HFFc6 (cell line): ENCODE measurements around the gene KLHL35. TPM values are rescaled to one million over a fixed set of nuclear protein-coding genes. Genes with fewer than 3 reads are reported as not detected.

Source experiments
- DNase-seq: peaks from one replicate; pipeline ENCODE4 v3.0.0-alpha.2; 2018
- H3K27ac Mint-ChIP-seq: 2 replicates; pipeline ENCODE4 v1.8.0; 2020; ENCODE audit warnings: mild to moderate bottlenecking, mixed read lengths
- H3K27me3 Mint-ChIP-seq: 2 replicates; pipeline ENCODE4 v1.8.0; 2021; ENCODE audit warnings: mild to moderate bottlenecking, moderate library complexity, mixed read lengths; ENCODE audit not compliant: insufficient read depth
- H3K36me3 Mint-ChIP-seq: 2 replicates; pipeline ENCODE4 v1.8.0; 2021; ENCODE audit warnings: low read depth, mixed read lengths
- H3K4me1 Mint-ChIP-seq: 2 replicates; pipeline ENCODE4 v1.8.0; 2020; ENCODE audit warnings: low read depth, mixed read lengths
- H3K4me3 Mint-ChIP-seq: 2 replicates; pipeline ENCODE4 v1.8.0; 2020; ENCODE audit warnings: mild to moderate bottlenecking, moderate library complexity, mixed read lengths
- H3K9me3 Mint-ChIP-seq: 2 replicates; pipeline ENCODE4 v1.8.0; 2020; ENCODE audit warnings: mild to moderate bottlenecking, mixed read lengths
- total RNA-seq, 6 experiments: library from RNA; stranded (reverse); fragmentation: NEBNext Ultra II Directional; extraction: Animal tissue kit (Norgen Biotek cat#: 25700); gene quantifications; 2 replicates in 1 of 6; 3 replicates in 5 of 6; pipeline ENCODE4 v1.2.3, GENCODE V29; 2021
- TF ChIP-seq, protein P1 (sequence below): fragments of 200-600 bp; sonication (generic); IDR thresholded peaks from 2 replicates; pipeline ENCODE4 v1.5.0; 2021; ENCODE audit warnings: antibody characterized with exemption, mild to moderate bottlenecking

Gene KLHL35
- total RNA-seq, 6 experiments from 2014 or later: not detected

- TF ChIP-seq, protein P1, sequence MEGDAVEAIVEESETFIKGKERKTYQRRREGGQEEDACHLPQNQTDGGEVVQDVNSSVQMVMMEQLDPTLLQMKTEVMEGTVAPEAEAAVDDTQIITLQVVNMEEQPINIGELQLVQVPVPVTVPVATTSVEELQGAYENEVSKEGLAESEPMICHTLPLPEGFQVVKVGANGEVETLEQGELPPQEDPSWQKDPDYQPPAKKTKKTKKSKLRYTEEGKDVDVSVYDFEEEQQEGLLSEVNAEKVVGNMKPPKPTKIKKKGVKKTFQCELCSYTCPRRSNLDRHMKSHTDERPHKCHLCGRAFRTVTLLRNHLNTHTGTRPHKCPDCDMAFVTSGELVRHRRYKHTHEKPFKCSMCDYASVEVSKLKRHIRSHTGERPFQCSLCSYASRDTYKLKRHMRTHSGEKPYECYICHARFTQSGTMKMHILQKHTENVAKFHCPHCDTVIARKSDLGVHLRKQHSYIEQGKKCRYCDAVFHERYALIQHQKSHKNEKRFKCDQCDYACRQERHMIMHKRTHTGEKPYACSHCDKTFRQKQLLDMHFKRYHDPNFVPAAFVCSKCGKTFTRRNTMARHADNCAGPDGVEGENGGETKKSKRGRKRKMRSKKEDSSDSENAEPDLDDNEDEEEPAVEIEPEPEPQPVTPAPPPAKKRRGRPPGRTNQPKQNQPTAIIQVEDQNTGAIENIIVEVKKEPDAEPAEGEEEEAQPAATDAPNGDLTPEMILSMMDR: no peak
- Mint-ChIP-seq H3K36me3 (peaks cover 4% of the 10 kb centered on the region), H3K4me1 (peaks cover 14% of the 10 kb centered on the region), H3K9me3 (peaks cover 8% of the 10 kb centered on the region), H3K27me3 (peaks cover 51% of the 10 kb centered on the region), H3K4me3 (no peak overlapping the region), H3K27ac (no peak overlapping the region)
- no peak for DNase-seq
Observed at GRCh38 chr11:75433443-75433842, 440 bp upstream of the KLHL35 start.

- peaks cover 8% of the 10 kb centered on the region for H3K9me3 Mint-ChIP-seq
- no peak overlapping the region for H3K27ac Mint-ChIP-seq
- H3K27me3 Mint-ChIP-seq: peaks cover 55% of the 10 kb centered on the region
- peaks cover 4% of the 10 kb centered on the region for H3K36me3 Mint-ChIP-seq
- no peak for DNase-seq
- TF ChIP-seq, protein P1: peak; percentile 16; the same call in 1 of the 2 replicates
- no peak overlapping the region for H3K4me3 Mint-ChIP-seq
- peaks cover 4% of the 10 kb centered on the region; the same call in 1 of the 2 replicates for H3K4me1 Mint-ChIP-seq
Observed at GRCh38 chr11:75431533-75432525, 1.2 kb downstream of the KLHL35 start.

- H3K36me3 Mint-ChIP-seq: peaks cover 4% of the 10 kb centered on the region
- DNase-seq: no peak
- peaks cover 4% of the 10 kb centered on the region; the same call in 1 of the 2 replicates for H3K4me1 Mint-ChIP-seq
- TF ChIP-seq, protein P1: no peak
- no peak overlapping the region for H3K27ac Mint-ChIP-seq
- no peak overlapping the region for H3K4me3 Mint-ChIP-seq
- peaks cover 55% of the 10 kb centered on the region for H3K27me3 Mint-ChIP-seq
- H3K9me3 Mint-ChIP-seq: peaks cover 8% of the 10 kb centered on the region
Observed at GRCh38 chr11:75430714-75431532, 2.1 kb downstream of the KLHL35 start.

GRCh38 chr11:75429902-75430713 lies 2.9 kb downstream of the KLHL35 start:
- Mint-ChIP-seq H3K9me3 (peaks cover 8% of the 10 kb centered on the region), H3K27me3 (peaks cover 48% of the 10 kb centered on the region), H3K36me3 (peaks cover 4% of the 10 kb centered on the region), H3K27ac (no peak overlapping the region), H3K4me3 (no peak overlapping the region), H3K4me1 (peaks cover 4% of the 10 kb centered on the region; the same call in 1 of the 2 replicates)
- TF ChIP-seq, protein P1: no peak
- no peak for DNase-seq

DNA sequence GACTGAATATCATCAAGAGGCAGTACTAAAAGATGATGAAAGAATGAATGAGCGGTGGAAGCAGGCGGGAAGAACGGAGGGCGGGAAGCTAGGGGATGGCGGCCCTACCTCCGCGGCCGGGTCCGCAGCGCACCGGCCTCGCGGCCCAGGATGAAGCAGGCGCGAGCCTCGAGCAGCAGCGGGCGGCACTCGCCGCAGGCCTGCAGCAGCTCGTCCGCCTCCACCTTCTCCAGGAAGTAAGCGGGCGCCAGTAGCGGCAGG lies 3.4 kb downstream of the KLHL35 start:
- no peak for DNase-seq
- Mint-ChIP-seq H3K27me3 (peaks cover 44% of the 10 kb centered on the region), H3K9me3 (peaks cover 8% of the 10 kb centered on the region), H3K27ac (no peak overlapping the region), H3K4me1 (peaks cover 4% of the 10 kb centered on the region; the same call in 1 of the 2 replicates), H3K4me3 (no peak overlapping the region), H3K36me3 (peaks cover 4% of the 10 kb centered on the region)
- TF ChIP-seq, protein P1: no peak
